Measurements from ENCODE around the gene SLC4A2. TPM values are rescaled to one million over a fixed set of nuclear protein-coding genes. Genes with fewer than 3 reads are reported as not detected.
A peak's percentile ranks its signal among the peaks of the same experiment; 100 is the strongest.

The SLC4A2 gene
- total RNA-seq, 1 experiment from 2014 or later: 199 TPM

GRCh38 chr7:151123822-151124464, 64.6 kb downstream of the SLC4A2 start:
- DNase-seq (ENCODE audit: extremely low read depth, low read depth): peak; percentile 82

- DNase-seq (ENCODE audit: extremely low read depth, low read depth): no peak
Measured at GRCh38 chr7:151124481-151124880, 65.1 kb downstream of the SLC4A2 start.

- DNase-seq (ENCODE audit: extremely low read depth, low read depth): no peak
Measured at GRCh38 chr7:151124899-151125399, 65.6 kb downstream of the SLC4A2 start.

GRCh38 chr7:151125470-151125845, 66.1 kb downstream of the SLC4A2 start:
- no peak for DNase-seq (ENCODE audit: extremely low read depth, low read depth)

- DNase-seq (ENCODE audit: extremely low read depth, low read depth): no peak
Measured at GRCh38 chr7:151125846-151126481, 66.6 kb downstream of the SLC4A2 start.

Other genes with a start within 250 kb of the SLC4A2 start
- gene AOC1, start 207.1 kb upstream of the SLC4A2 start, total RNA-seq (2014; rRNA removed; shearing (Covaris generic)): not detected in 2 replicates
- 0.27 and 0.58 TPM in 2 replicates for gene KCNH2, start 81.3 kb upstream of the SLC4A2 start, total RNA-seq (2014; rRNA removed; shearing (Covaris generic))
- 0.30 and 0.46 TPM in 2 replicates for gene NOS3, start 68.6 kb upstream of the SLC4A2 start, total RNA-seq (2014; rRNA removed; shearing (Covaris generic))
- gene ATG9B, start 35.1 kb upstream of the SLC4A2 start, total RNA-seq (2014; rRNA removed; shearing (Covaris generic)): 0.25 TPM in 1 of 2 replicates, not detected in the other
- gene ABCB8, start 31.1 kb upstream of the SLC4A2 start, total RNA-seq (2014; rRNA removed; shearing (Covaris generic)): 26.8 and 32.7 TPM in 2 replicates
- 1.1 and 2.0 TPM in 2 replicates for gene ASIC3, start 11.1 kb upstream of the SLC4A2 start, total RNA-seq (2014; rRNA removed; shearing (Covaris generic))
- gene CDK5, start 1.7 kb upstream of the SLC4A2 start, total RNA-seq (2014; rRNA removed; shearing (Covaris generic)): 10.8 and 13.1 TPM in 2 replicates
- gene FASTK, start 21.2 kb downstream of the SLC4A2 start, total RNA-seq (2014; rRNA removed; shearing (Covaris generic)): 63.4 and 77.1 TPM in 2 replicates
- 35.2 and 46.6 TPM in 2 replicates for gene TMUB1, start 23.9 kb downstream of the SLC4A2 start, total RNA-seq (2014; rRNA removed; shearing (Covaris generic))
- gene AGAP3, start 26.9 kb downstream of the SLC4A2 start, total RNA-seq (2014; rRNA removed; shearing (Covaris generic)): 39.6 and 43.2 TPM in 2 replicates
- gene GBX1, start 108.1 kb downstream of the SLC4A2 start, total RNA-seq (2014; rRNA removed; shearing (Covaris generic)): not detected in 2 replicates
- not detected in 2 replicates for gene ASB10, start 127.7 kb downstream of the SLC4A2 start, total RNA-seq (2014; rRNA removed; shearing (Covaris generic))
- gene H2BK1, start 150.9 kb downstream of the SLC4A2 start, total RNA-seq (2014; rRNA removed; shearing (Covaris generic)): not detected in 2 replicates
- 70.0 and 73.6 TPM in 2 replicates for gene ABCF2, start 167.6 kb downstream of the SLC4A2 start, total RNA-seq (2014; rRNA removed; shearing (Covaris generic))
- 33.3 and 33.7 TPM in 2 replicates for gene CHPF2, start 172.9 kb downstream of the SLC4A2 start, total RNA-seq (2014; rRNA removed; shearing (Covaris generic))
- gene SMARCD3, start 189.1 kb downstream of the SLC4A2 start, total RNA-seq (2014; rRNA removed; shearing (Covaris generic)): 39.0 and 43.5 TPM in 2 replicates

All from NCI-H460 (cell line).